GM10266 (cell line): ENCODE data around the gene KDM4C.

Source experiments
- DNase-seq: peaks from one replicate; pipeline ENCODE4 v3.0.0; 2012; ENCODE audit errors: extremely low spot score
- TF ChIP-seq, protein P1 (sequence below): IDR thresholded peaks from 2 replicates; pipeline ENCODE4 v1.5.1; 2012; ENCODE audit warnings: mild to moderate bottlenecking, low read depth; ENCODE audit not compliant: control insufficient read depth, insufficient read depth; ENCODE audit errors: missing control alignments

KDM4C gene

DNA sequence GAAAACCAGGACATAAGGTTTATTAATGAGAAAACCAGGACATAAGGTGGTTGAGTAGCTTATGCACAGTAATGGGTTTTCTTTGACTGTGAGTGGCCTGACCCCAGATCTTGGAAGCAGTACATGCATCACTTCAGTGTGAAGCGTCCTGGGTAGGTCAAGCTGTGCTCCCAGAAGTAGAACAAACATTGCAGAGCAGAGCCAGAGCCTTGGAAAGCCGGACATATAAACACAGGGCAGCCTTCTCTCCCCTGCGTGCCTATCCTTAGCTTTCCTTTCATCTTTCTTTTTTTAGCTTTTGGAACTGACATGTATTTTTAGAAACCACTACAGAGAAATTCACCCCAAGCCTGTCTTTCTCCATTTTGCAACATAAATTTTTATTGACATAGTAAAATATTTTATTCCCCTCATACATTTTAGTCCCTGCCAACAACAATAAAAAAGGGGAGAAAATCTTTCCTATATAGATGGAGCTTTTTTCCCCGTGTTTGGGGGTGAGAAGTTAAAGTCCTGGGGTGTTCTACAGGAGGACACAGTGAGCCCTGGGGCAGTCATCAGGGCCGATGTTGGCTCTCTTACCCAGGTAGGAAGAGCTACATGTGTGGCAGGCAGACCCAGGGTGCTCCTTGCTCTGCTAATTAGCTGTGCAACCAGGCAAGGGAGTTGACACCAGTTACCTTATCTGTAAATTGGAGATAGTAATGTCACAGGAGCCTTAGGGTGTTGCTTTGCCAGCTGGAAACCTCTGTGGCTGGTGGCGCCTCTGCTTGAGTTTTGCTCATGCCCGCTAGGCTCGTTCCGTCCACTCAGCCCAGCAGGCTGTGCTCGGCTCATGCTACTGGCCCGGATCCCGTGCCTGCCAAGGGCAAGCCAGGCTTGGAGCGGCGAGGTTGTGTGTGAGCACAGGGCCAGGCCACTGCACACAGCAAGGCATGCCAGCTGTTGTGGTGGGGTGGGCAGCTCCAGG, 389.6 kb downstream of the KDM4C start:
- TF ChIP-seq, protein P1, sequence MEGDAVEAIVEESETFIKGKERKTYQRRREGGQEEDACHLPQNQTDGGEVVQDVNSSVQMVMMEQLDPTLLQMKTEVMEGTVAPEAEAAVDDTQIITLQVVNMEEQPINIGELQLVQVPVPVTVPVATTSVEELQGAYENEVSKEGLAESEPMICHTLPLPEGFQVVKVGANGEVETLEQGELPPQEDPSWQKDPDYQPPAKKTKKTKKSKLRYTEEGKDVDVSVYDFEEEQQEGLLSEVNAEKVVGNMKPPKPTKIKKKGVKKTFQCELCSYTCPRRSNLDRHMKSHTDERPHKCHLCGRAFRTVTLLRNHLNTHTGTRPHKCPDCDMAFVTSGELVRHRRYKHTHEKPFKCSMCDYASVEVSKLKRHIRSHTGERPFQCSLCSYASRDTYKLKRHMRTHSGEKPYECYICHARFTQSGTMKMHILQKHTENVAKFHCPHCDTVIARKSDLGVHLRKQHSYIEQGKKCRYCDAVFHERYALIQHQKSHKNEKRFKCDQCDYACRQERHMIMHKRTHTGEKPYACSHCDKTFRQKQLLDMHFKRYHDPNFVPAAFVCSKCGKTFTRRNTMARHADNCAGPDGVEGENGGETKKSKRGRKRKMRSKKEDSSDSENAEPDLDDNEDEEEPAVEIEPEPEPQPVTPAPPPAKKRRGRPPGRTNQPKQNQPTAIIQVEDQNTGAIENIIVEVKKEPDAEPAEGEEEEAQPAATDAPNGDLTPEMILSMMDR = no peak
- no peak for DNase-seq

DNA sequence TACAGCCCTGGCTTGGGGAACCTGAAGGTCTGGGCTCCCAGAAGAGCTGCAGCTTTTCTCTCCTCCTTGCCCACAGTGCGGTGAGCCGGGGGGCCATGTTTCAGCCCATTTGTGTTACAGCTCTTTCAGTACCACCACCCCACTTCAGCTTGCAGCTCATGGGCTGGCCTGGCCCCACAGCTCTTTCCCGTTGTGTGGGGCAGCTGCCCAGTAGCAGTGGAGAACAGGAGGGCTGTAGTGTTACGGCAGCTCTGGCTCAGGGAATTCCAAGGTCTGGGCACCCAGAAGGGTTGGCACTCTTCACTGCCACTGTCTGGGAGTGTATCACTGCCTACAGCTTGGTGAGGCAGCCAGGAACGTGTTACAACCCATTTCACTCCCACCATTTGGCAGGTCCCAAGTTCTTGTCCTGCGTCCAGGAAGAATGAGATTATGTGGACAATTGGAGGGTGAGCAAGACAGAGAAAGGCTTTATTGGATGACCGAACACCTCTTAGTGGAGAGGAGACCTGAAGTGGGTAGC, 390.5 kb downstream of the KDM4C start:
- no peak for DNase-seq
- TF ChIP-seq, protein P1 = no peak

DNA sequence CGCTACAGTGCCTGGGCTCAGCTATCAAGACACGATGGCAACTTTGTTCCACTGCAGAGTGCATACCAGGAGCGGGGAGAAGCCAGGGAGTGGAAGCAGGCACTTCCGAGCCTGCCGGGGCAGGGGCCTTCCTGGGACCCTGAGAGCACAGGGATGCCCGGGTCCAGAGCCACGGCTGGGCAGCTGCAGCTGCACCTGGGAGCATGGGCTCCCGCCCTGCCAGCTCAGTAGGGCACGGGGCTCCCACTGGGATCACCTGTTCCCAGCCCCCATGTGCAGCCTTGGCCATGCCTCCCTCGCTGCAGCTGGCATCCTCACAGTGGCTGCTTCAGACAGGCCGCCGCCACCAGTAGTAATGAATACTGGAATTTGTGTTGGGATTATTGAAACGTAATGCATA, 391.5 kb downstream of the KDM4C start:
- DNase-seq = no peak
- TF ChIP-seq, protein P1 = no peak

DNA sequence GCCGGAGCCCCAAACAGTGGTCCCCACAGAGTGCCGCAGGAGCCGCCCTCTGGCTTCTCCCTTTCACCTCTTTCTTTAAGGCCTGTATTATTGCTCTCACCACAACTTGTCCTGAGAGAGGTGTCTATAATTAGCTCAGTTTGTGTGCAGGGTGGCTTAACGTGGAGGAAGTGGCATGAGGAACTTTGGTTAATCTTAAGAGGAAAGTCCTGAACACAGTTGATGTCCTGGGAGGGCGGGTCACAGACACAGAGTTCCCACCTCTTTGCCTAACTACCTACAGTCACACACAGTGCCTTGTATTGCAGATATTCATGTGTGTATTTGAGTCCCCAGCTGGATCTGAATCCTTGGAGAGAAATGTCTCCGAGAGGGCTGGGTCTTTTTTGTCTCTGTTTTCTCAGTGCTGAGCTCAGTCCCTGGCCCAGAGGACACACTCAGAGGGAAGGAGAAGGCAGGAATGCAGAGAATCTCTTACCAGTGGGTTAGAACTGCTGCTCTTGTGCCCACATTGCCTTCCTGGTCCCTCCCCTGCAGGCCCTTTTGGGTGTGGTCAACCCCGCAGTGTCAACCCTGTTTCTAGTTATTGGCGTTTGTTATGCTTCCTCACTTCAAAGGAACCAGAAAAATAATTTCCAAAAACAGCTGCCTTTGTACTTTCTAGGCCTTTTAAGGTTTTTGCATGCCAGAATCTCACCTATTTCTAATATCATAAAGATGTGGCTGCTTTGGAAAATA, 392.5 kb downstream of the KDM4C start:
- DNase-seq = no peak
- TF ChIP-seq, protein P1 = no peak

DNA sequence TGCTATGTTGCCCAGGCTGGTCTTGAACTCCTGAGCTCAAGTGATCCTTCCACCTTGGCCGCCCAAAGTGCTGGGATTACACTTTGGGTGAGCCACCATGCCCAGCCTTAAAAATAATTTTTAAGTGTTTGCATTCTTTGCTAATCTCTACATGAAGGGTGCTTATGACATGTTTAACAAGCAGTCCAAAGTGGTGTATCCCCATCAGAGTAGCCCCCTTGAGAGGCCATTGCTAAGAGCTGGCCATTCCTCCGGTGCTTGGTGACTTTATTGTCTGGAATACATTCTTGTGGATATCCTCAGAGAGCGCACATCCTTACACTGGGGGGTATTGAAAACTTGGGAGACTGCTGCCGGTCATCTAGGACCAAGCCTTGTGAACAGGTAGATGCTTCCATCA, 395.4 kb downstream of the KDM4C start:
- TF ChIP-seq, protein P1 = no peak
- DNase-seq = no peak

DNA sequence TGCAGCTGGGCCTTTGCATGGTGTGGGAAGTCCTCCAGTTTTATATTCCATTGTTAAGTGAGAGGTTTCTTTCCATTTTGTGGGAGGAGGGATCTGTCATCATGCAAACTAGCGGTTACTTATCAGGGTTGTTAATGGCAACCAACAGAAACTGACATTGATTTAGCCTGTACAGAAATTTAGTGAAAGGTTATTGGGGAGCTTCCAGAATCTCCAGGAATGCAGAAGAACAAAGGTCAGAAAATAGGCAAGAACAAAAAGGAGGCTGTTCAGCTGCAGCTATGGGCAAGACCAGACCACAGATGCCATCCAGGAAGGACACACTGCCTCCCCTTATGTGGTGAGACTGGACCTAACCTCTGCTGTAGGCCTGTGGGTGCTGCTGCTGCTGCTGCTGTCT, 395.8 kb downstream of the KDM4C start:
- TF ChIP-seq, protein P1 = no peak
- no peak for DNase-seq
